GM12878 (cell line): ENCODE results near the gene TMPRSS9. TPM values are rescaled to one million over a fixed set of nuclear protein-coding genes. Genes with fewer than 3 reads are reported as not detected.

Experiments
- ATAC-seq: fragments of 200-7000 bp; cut with Tn5 transposase; 3 replicates; pipeline ENCODE4 v1.9.1; 2020; ENCODE audit warnings: mild to moderate bottlenecking, moderate library complexity
- BruUV-seq: library from RNA; stranded (reverse); fragments of 400-500 nt; replicated peaks from 2 replicates; lab custom pipeline; 2021; lab: Mats Ljungman, UMichigan
- CTCF ChIA-PET: fragments of 300-600 bp; sonication (Branson Sonifier 250); formaldehyde crosslinking; extraction: SDS; loops from one replicate; lab custom pipeline; 2021; ENCODE audit warnings: inconsistent platforms; lab: Yijun Ruan, JAX
- POLR2A ChIA-PET: fragments of 350-600 bp; formaldehyde crosslinking; extraction: SDS; loops from one replicate; lab custom pipeline; 2021; ENCODE audit warnings: inconsistent platforms; lab: Charles Lee
- RAD21 ChIA-PET: fragments of 300-600 bp; sonication (Branson Sonifier 250); formaldehyde crosslinking; loops from one replicate; lab custom pipeline; 2023; ENCODE audit warnings: antibody characterized with exemption; ENCODE audit not compliant: unreplicated experiment; lab: Charles Lee
- SMC1A ChIA-PET: fragments of 300-600 bp; sonication (Branson Sonifier 250); formaldehyde crosslinking; loops from one replicate; lab custom pipeline; 2023; ENCODE audit not compliant: unreplicated experiment, uncharacterized antibody; lab: Charles Lee
- DNase-seq: peaks from one replicate; pipeline ENCODE4 v3.0.0-alpha.2; 2011; ENCODE audit warnings: low read depth, low spot score
- FAIRE-seq: peaks from 3 replicates; lab custom pipeline; 2011; peaks lifted over from hg19 to GRCh38; lab: Jason Lieb, UNC
- H2AFZ ChIP-seq: 2 replicates; pipeline ENCODE4 v1.6.0; 2011; ENCODE audit warnings: low read depth, low read length, control low read depth; ENCODE audit not compliant: control insufficient read depth
- H3K27ac ChIP-seq: 2 replicates; pipeline ENCODE4 v1.5.1; 2011; ENCODE audit warnings: control low read depth; ENCODE audit not compliant: control insufficient read depth, insufficient read depth
- H3K27me3 ChIP-seq, 2 experiments: replicated peaks in 1 of 2; 2 replicates each; pipeline versions ENCODE4 v1.6.0 to v1.6.1; 2011; ENCODE audit warnings: low read length in 1 of 2; ENCODE audit not compliant: control insufficient read depth in 2 of 2, insufficient read depth in 2 of 2
- H3K36me3 ChIP-seq, 2 experiments: 2 replicates each; pipeline ENCODE4 v1.5.1; 2011; ENCODE audit warnings: low read length in 1 of 2; ENCODE audit not compliant: control insufficient read depth in 2 of 2, insufficient read depth in 2 of 2
- H3K4me1 ChIP-seq: 2 replicates; pipeline ENCODE4 v1.6.1; 2011; ENCODE audit warnings: mild to moderate bottlenecking, low read length, moderate library complexity, mixed read lengths; ENCODE audit not compliant: control insufficient read depth, insufficient read depth
- H3K4me2 ChIP-seq: 2 replicates; pipeline ENCODE4 v1.6.0; 2011; ENCODE audit warnings: control low read depth; ENCODE audit not compliant: control insufficient read depth, insufficient read depth
- H3K4me3 ChIP-seq: fragments of 200-600 bp; sonication (generic); 2 replicates; pipeline ENCODE4 v1.5.1; 2016
- H3K79me2 ChIP-seq: 2 replicates; pipeline ENCODE4 v1.6.0; 2011; ENCODE audit warnings: low read length; ENCODE audit not compliant: control insufficient read depth, insufficient read depth
- H3K9ac ChIP-seq: 2 replicates; pipeline ENCODE4 v1.8.0; 2011; ENCODE audit warnings: low read length, control low read depth, mixed read lengths; ENCODE audit not compliant: control insufficient read depth, insufficient read depth
- H3K9me3 ChIP-seq: replicated peaks from 3 replicates; pipeline ENCODE4 v1.5.1; 2011; ENCODE audit warnings: mild to moderate bottlenecking, low read length; ENCODE audit not compliant: control insufficient read depth, insufficient read depth
- H4K20me1 ChIP-seq: 2 replicates; pipeline ENCODE4 v1.6.0; 2011; ENCODE audit not compliant: control insufficient read depth, insufficient read depth
- CHD2 ChIP-seq: IDR thresholded peaks from 2 replicates; pipeline ENCODE4 v1.6.1; 2011; ENCODE audit warnings: low read depth, low read length, improper control_type of control experiment, borderline replicate concordance
- MTA3 ChIP-seq: IDR thresholded peaks from 2 replicates; pipeline ENCODE4 v1.6.1; 2012; ENCODE audit warnings: low read length, inconsistent platforms, borderline replicate concordance
- POLR2A ChIP-seq: IDR thresholded peaks from 2 replicates; pipeline ENCODE4 v1.6.1; 2011; ENCODE audit warnings: low read depth, mild to moderate bottlenecking, low read length
- RCOR1 ChIP-seq: conservative IDR thresholded peaks from 2 replicates; pipeline ENCODE4 v1.6.1; 2012; ENCODE audit warnings: low read depth, low read length, improper control_type of control experiment
- SMAD5 ChIP-seq: IDR thresholded peaks from 2 replicates; pipeline ENCODE4 v1.6.1; 2016; ENCODE audit warnings: antibody characterized with exemption, low read depth
- SREBF2 ChIP-seq: IDR thresholded peaks from 2 replicates; pipeline ENCODE4 v1.6.1; 2012; ENCODE audit warnings: mild to moderate bottlenecking, low read length
- SUZ12 ChIP-seq: fragments of 200-600 bp; sonication (generic); IDR thresholded peaks from one replicate; pipeline ENCODE4 v1.6.1; 2018; ENCODE audit warnings: antibody characterized with exemption, mild to moderate bottlenecking; ENCODE audit not compliant: unreplicated experiment
- TAF1 ChIP-seq: IDR thresholded peaks from 2 replicates; pipeline ENCODE4 v1.6.1; 2011; ENCODE audit warnings: mild to moderate bottlenecking, low read depth, low read length, borderline replicate concordance
- TBL1XR1 ChIP-seq: IDR thresholded peaks from 2 replicates; pipeline ENCODE4 v1.6.1; 2012; ENCODE audit warnings: low read depth, low read length, improper control_type of control experiment
- WRNIP1 ChIP-seq: IDR thresholded peaks from 2 replicates; pipeline ENCODE4 v1.6.1; 2011; ENCODE audit warnings: low read depth, low read length, improper control_type of control experiment, borderline replicate concordance
- WGBS: methylation state at CpG from one replicate; pipeline ENCODE4 v1.1.6; 2016; ENCODE audit warnings: low lambda C conversion rate; ENCODE audit not compliant: insufficient replicate concordance, insufficient coverage; ENCODE audit errors: missing lambda C conversion rate; 5-methylcytosine and 5-hydroxymethylcytosine counted together
- in situ Hi-C: fragments of 300-500 bp; cut with MboI; formaldehyde crosslinking; loops from 9 replicates; pipeline ENCODE4 v1.14.3; 2018; ENCODE audit warnings: mixed read lengths
- intact Hi-C: fragments of 100-400 bp; cut with micrococcal nuclease; formaldehyde crosslinking; loops from one replicate; pipeline ENCODE4 v1.14.2; 2022; ENCODE audit not compliant: unreplicated experiment
- polyA plus RNA-seq, 11 experiments: library from polyadenylated mRNA; depleted of rRNA in 4 of 11; unstranded in 6 of 11; stranded (reverse) in 5 of 11; fragments of >200 nt; fragmentation: Nextera tagmentation in 4 of 11; fragmentation: Illumina TruSeq in 1 of 11; extraction: Ambion mirVana in 4 of 11; extraction: Trizol in 1 of 11; gene quantifications; 1 replicate in 1 of 11; 2 replicates in 10 of 11; pipeline versions ENCODE4 v1.2.1 to v1.2.3, GENCODE V29; 2011 to 2016; ENCODE audit warnings: inconsistent platforms in 2 of 11, missing spikeins in 2 of 11, low read depth in 1 of 11
- total RNA-seq, 4 experiments: library from RNA; depleted of rRNA in 3 of 4; stranded (reverse); fragments of >200 nt in 3 of 4; fragmentation: Illumina TruSeq in 1 of 4; extraction: Trizol in 1 of 4; gene quantifications; 2 replicates each; pipeline versions ENCODE4 v1.2.1 to v1.2.3, GENCODE V29; 2013 to 2021
- TF ChIP-seq, protein P1 (sequence below): IDR thresholded peaks from 2 replicates; pipeline ENCODE4 v1.6.1; 2012; ENCODE audit warnings: low read depth, low read length, improper control_type of control experiment

The TMPRSS9 gene
- total and polyA plus RNA-seq, 10 of the 15 experiments (the other 5 are each of a cell fraction or from before 2014, with no cell fraction given), result 0.24 TPM; not detected in 9

DNA sequence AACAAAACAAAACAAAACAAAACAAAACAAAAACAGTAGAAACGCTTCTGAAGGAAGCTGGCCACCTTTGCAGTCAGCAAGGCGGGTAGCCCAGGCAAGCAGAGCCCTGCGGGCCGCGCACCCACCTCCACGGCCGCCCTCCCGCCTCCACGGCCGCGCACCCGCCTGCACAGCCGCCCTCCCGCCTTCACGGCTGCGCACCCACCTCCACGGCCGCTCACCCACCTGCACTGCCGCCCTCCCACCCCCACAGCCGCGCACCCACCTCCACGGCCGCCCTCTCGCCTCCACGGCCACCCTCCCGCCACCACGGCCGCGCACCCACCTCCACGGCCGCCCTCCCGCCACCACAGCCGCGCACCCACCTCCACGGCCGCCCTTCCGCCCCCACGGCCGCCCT, 76.3 kb downstream of the TMPRSS9 start:
- ChIA-PET POLR2A (interaction anchor here (1.3 kb wide), 1 partner anchor 9 kb away, joined by 3 read pairs; the partner anchor contains the start of gene TIMM13), RAD21 (no interaction called here)
- DNase-seq (no peak), FAIRE-seq (no peak), ATAC-seq (no peak)
- intact Hi-C loops, result no loop called here
- no TSS peak for BruUV-seq
- H3K79me2 ChIP-seq, result no peaks in the 10 kb centered on the region
- no peaks in the 10 kb centered on the region for H3K27me3 ChIP-seq
- H3K9ac ChIP-seq, result no peak overlapping the region
- H3K4me3 ChIP-seq, result no peak overlapping the region
- peaks cover 17 to 57% of the 10 kb centered on the region in 2 experiments for H3K36me3 ChIP-seq
- no peaks in the 10 kb centered on the region for H3K4me1 ChIP-seq
- WGBS, result 92% methylated on average over 15 of the region's 39 CpGs
- no peaks in the 10 kb centered on the region for H3K9me3 ChIP-seq
- no peak overlapping the region for H3K4me2 ChIP-seq
- TF ChIP-seq SMAD5, result no peak
- TF ChIP-seq CHD2, result no peak
- no peak for TF ChIP-seq WRNIP1
- TF ChIP-seq, all 136 proteins: peak for 0
- no peak overlapping the region for H3K27ac ChIP-seq
- no peaks in the 10 kb centered on the region for H4K20me1 ChIP-seq
- in situ Hi-C loops, result no loop called here
- CTCF ChIA-PET, result interaction anchor here (0.6 kb wide), 1 partner anchor 27 kb away, joined by 3 read pairs; no protein-coding TSS in a partner anchor
- no peak overlapping the region for H2AFZ ChIP-seq
- SMC1A ChIA-PET, result no interaction called here

DNA sequence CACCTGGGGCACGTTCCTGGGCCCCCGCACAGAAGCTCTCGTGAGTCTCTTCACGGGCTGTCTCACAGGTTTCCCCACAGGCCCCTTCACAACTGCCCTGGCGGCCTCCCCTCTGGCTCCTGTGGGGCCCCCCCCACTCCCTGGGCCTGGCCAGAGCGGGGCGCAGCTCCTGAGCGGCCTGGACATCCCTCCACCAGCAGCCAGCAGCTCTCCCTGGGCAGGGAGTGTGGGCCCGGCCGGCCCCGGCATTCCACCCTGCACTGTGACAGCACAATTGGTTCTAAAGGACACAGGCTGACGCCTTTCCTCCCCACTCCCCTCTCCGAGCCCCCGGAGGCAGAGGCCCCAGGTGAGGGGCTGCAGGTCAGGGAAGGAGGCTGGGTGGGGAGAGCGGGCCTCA, 76.9 kb downstream of the TMPRSS9 start:
- H3K4me3 ChIP-seq, result no peak overlapping the region
- no peak overlapping the region for H2AFZ ChIP-seq
- TF ChIP-seq POLR2A (peak; percentile 28; the same call in 1 of the 2 replicates), MTA3 (no peak), RCOR1 (no peak), SUZ12 (no peak), TAF1 (no peak), SREBF2 (no peak), TBL1XR1 (no peak)
- TF ChIP-seq, protein P1, sequence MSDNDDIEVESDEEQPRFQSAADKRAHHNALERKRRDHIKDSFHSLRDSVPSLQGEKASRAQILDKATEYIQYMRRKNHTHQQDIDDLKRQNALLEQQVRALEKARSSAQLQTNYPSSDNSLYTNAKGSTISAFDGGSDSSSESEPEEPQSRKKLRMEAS, result no peak
- WGBS, result 91% methylated on average over 15 of the region's 15 CpGs
- ChIA-PET CTCF (interaction anchor here (0.6 kb wide), 1 partner anchor 26 kb away, joined by 3 read pairs; no protein-coding TSS in a partner anchor), RAD21 (no interaction called here), POLR2A (interaction anchor here (1.3 kb wide), 1 partner anchor 9 kb away, joined by 3 read pairs; the partner anchor contains the start of gene TIMM13), SMC1A (no interaction called here)
- no peaks in the 10 kb centered on the region for H3K4me1 ChIP-seq
- H3K36me3 ChIP-seq, result peaks cover 22 to 57% of the 10 kb centered on the region in 2 experiments
- H3K9ac ChIP-seq, result no peak overlapping the region
- no peak overlapping the region for H3K27ac ChIP-seq
- H3K79me2 ChIP-seq, result no peaks in the 10 kb centered on the region
- BruUV-seq, result no TSS peak
- in situ Hi-C loops (no loop called here), intact Hi-C loops (no loop called here)
- no peaks in the 10 kb centered on the region for H4K20me1 ChIP-seq
- no peaks in the 10 kb centered on the region for H3K27me3 ChIP-seq
- no peak for FAIRE-seq
- H3K9me3 ChIP-seq, result no peaks in the 10 kb centered on the region
- DNase-seq, result no peak
- H3K4me2 ChIP-seq, result no peak overlapping the region
- no peak for ATAC-seq
